NCI-H748 treated with DMSO at 0.1 percent for 48 hours (cell line): ENCODE data around the gene LINGO1.

Experiments
- DNase-seq: peaks from one replicate; lab custom pipeline; 2025; lab: John Stamatoyannopoulos, UW

LINGO1 gene

DNA sequence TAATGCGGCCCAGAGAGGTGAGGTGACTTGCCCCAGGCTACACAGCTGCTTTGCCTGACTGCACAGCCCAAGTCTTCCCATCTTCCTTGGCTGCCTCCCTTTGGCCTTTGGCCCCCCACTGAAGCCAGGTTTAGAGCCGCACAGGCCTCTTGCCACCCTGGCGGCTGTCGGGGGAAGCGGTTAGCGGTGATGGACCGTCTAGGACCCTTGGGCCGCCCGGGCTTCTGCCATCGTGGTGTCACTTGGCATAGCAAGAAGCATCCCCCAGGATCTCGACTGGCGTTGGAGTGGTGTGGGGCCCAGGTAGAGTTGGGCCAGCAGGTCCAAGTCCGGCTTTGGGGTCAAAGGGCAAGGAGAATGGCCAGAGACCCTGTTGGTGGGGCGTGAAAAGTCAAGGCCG lies 61.0 kb downstream of the LINGO1 start:
- no peak for DNase-seq

- DNase-seq: no peak
These were observed 61.5 kb downstream of the LINGO1 start for GRCh38 chr15:77571181-77571580.

GRCh38 chr15:77569729-77570125 lies 63.0 kb downstream of the LINGO1 start:
- no peak for DNase-seq

GRCh38 chr15:77568973-77569728 lies 63.6 kb downstream of the LINGO1 start:
- no peak for DNase-seq

DNA sequence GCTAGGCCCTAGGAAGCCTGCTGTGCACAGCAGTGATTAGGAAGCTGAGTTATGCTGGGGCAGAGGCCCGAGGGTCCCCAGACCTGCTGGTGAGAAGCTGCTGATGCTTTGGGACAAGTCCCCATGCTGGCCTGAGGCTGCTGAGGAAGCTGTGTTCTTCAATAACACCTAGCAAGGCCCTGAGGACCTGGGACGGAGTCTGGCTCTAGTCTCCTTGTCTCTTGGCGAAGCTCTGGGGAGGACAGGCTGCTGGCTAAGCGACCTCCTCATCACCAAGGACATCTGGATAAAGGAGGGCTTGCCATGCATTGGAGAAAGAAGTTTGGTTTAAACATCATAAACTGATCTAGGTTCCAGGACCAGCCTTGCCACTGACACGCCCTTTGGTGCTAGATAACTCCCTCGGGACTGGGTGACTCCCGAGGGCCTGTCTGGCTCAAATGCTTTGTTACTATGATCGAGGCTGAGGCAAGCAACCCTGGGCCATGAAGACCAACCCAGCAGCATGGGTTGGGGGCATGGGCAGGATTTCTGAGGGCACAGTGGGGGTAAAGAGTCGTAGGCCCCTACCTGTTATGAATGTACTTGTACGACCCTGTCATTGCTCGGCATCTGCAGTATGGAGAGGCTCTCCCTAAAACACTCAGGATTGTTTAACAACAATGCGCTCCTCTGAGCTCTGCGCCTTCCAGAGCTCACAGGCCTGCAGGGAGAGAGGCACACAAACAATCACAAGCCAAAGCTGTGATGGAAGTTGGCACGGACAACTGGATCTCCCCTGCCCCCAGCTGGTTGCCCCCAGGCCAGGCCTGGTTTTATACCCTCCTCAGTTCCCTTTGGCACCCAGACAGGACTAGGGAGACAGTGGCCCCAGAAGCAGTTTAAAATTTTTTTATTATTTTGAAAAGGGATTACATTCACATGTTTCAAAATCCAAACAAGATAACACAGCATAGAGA lies 64.4 kb downstream of the LINGO1 start:
- no peak for DNase-seq

- no peak for DNase-seq
These were observed 65.5 kb downstream of the LINGO1 start for GRCh38 chr15:77567202-77567601.

DNA sequence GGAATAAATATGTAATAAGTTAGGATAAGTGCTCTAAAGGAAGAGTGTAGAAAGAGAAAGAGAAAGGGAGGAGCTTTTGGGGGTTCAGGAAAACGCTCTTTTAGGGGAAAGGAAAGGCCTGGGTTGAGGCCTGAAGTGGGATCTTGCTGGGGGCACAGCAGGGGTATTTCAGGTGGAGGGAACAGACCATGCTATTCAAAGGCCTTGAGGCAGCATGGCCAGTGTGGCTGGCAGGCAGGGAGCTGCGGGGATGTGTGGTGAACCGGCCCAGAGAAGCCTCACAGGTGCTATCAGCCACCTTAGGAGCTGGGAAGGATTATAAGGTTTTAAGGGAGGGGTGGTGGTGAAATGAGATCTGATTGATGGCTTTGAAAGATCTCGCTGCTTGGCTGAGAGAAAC lies 66.6 kb downstream of the LINGO1 start:
- no peak for DNase-seq

GRCh38 chr15:77565378-77565915 lies 67.3 kb downstream of the LINGO1 start:
- DNase-seq: no peak

DNA sequence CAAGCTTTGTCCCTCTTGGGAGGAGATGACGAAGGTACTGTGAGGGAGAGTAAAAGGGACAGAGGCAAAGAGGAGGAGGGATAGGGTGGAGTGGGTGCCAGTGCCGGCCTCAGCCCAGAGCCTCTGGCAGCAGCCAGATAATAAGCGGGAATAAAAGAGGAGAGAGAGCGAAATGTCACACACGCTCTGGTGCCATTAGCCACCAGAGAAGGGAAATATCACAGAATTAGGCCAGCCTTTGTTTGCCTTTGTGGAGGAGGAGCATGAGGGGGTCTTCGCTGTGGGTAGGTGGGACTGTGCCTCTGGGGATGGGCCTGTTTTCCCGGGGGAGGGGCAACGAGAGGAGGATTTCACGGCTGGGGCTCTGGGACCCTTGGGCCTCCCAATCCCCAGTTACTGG lies 67.8 kb downstream of the LINGO1 start:
- DNase-seq: no peak

DNA sequence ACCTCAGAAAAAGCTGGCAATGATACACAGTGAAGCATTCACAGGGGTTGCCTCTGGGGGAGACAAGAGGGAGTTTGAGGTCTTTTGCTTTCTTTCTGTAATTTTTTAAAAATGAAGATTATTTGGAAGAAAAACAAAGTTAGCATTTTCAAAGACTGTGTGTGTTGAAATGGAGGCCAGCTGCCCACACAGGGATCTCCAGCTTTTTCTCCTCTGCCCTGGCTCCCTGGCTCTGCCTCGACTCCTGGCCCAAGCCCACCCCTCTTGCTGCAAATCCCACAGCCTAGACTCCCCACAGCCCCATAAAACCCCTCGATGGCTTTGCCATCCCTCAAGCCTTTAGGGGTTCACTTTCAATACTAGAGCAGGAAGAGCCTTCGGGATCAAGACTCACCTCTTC lies 68.4 kb downstream of the LINGO1 start:
- DNase-seq: no peak

DNA sequence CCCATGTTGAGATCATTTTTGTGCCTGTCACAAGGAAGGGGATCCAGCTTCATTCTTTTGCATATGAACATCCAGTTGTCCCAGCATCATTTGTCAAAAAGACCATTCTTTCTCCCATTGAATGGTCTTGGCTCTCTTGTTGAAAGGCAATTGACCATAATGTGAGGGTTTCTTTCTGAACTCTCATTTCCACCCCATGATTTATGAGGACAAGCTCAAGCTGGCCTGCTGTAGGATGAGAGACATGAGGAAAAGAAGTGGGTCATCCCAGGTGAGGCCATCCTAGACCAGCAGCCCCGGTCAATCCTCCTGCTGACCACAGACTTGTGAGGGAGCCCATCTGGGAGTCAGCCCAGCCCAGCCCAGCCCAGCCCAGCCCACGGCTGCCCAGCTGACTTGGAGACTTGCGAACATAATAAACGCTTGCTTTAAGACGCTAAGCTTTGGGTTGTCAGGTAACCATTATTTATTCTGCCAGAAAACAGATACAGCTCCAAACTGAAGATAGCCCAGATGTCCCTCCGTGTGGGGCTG lies 69.0 kb downstream of the LINGO1 start:
- DNase-seq: no peak
